ENCODE data around the gene CLRN2. TPM values are rescaled to one million over a fixed set of nuclear protein-coding genes. Genes with fewer than 3 reads are reported as not detected.
"Not testable (repeated sequence)": the region's sequence is repeated elsewhere in the genome, so short reads cannot be mapped to it uniquely, and the experiment has no call there.

CLRN2 gene
- total RNA-seq, 1 donor from 2014 or later, result not detected

DNA sequence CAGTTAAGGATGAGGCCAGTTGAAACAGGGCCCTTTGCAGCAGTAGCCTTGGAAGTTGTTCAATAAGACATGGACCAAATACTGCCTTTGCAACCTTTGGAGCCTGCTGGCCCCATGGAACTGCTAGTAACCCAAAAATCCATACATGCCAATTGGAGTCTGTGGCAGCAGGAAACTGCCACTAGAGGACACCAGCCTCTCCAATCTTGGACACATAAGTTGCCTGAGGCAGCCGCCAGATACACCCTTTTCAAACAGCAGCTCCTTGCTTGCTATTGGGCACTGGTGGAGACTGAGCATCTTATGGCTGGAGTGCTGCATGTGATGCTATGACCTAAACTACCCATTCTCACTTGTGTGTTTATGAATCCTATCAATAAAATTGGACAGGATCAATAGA is 47.2 kb downstream of the CLRN2 start:
- TF ChIP-seq, protein P1, sequence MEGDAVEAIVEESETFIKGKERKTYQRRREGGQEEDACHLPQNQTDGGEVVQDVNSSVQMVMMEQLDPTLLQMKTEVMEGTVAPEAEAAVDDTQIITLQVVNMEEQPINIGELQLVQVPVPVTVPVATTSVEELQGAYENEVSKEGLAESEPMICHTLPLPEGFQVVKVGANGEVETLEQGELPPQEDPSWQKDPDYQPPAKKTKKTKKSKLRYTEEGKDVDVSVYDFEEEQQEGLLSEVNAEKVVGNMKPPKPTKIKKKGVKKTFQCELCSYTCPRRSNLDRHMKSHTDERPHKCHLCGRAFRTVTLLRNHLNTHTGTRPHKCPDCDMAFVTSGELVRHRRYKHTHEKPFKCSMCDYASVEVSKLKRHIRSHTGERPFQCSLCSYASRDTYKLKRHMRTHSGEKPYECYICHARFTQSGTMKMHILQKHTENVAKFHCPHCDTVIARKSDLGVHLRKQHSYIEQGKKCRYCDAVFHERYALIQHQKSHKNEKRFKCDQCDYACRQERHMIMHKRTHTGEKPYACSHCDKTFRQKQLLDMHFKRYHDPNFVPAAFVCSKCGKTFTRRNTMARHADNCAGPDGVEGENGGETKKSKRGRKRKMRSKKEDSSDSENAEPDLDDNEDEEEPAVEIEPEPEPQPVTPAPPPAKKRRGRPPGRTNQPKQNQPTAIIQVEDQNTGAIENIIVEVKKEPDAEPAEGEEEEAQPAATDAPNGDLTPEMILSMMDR (IDR thresholded peaks at IDR 0.05), result no peak
- Histone ChIP-seq H3K9me3 (no peaks in the 10 kb centered on the region), H3K27me3 (no peaks in the 10 kb centered on the region), H3K4me1 (no peaks in the 10 kb centered on the region), H3K4me3 (no peak overlapping the region), H3K27ac (no peak overlapping the region), H3K36me3 (no peaks in the 10 kb centered on the region)
- intact Hi-C loops (cut with DNase I), result no loop called here
- no peak for DNase-seq (ENCODE audit: low spot score in 2 of 2)

DNA sequence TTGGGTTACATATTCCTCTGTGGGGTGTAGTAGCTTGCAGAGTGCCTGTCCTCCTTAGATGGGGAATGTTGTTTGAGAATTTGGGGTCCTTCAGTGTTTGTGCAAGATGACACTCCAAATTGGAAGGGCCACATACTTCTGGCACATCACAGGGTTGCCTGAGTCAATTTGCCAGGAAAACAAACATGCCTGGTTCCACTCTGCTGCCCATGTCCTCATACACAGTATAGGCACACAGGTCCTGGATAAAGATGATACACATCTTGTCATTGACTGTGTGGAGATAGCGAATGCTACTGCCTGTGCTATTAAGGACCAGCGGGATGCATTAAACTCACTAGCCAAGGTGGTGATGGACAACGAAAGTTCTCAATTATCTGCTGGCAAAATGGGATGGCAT is 50.9 kb downstream of the CLRN2 start:
- Histone ChIP-seq H3K27me3 (no peaks in the 10 kb centered on the region), H3K9me3 (no peaks in the 10 kb centered on the region), H3K27ac (no peak overlapping the region), H3K36me3 (no peaks in the 10 kb centered on the region), H3K4me1 (no peaks in the 10 kb centered on the region), H3K4me3 (no peak overlapping the region)
- no peak for DNase-seq (ENCODE audit: low spot score in 2 of 2)
- TF ChIP-seq, protein P1 (IDR thresholded peaks at IDR 0.05), result no peak
- intact Hi-C loops (cut with DNase I), result no loop called here

DNA sequence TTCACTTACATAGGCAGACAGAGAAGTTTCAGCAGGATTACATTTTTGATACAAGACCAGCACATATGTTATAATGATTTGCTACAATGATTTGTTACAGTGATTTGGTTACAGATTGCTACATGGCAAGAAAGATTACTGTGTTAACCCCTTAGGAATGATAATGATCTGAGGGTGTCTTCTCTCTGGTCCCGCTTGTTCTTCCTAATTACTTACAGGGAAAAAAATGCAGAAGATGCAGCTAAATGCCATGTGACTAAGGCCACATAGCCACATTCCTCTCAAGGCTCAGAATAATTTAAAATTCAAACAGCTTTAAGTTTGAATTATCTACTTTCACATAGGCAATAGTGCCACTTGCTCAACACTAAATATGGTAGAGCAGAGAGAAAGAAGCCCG is 52.3 kb downstream of the CLRN2 start:
- no peak overlapping the region for H3K27ac ChIP-seq
- DNase-seq (ENCODE audit: low spot score in 2 of 2), result no peak
- no peaks in the 10 kb centered on the region for H3K4me1 ChIP-seq
- no peaks in the 10 kb centered on the region for H3K9me3 ChIP-seq
- H3K4me3 ChIP-seq, result no peak overlapping the region
- intact Hi-C loops (cut with DNase I), result no loop called here
- TF ChIP-seq, protein P1 (IDR thresholded peaks at IDR 0.05), result no peak
- no peaks in the 10 kb centered on the region for H3K36me3 ChIP-seq
- no peaks in the 10 kb centered on the region for H3K27me3 ChIP-seq

DNA sequence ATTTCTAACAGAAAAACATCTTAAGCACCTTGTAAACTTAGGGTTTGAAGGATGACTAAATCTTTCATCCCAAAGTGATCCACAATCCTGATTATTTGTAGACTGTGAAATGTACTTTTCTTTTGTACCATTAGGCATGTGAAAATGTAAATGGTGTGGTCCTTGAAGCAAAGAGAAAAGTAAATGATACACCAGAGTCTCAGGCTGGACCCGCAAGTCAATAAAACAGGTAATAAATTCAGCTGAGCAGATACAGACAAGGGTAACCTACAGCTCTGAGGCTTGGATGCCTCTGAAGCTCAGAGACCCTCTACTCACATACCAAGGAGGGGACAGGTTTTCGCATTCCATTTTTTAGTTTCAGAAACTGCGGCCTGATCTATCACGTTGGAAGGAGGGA is 59.2 kb downstream of the CLRN2 start:
- no peaks in the 10 kb centered on the region for H3K36me3 ChIP-seq
- no peak overlapping the region for H3K4me3 ChIP-seq
- no peaks in the 10 kb centered on the region for H3K9me3 ChIP-seq
- TF ChIP-seq, protein P1 (IDR thresholded peaks at IDR 0.05), result no peak
- no peak overlapping the region for H3K27ac ChIP-seq
- no peaks in the 10 kb centered on the region for H3K27me3 ChIP-seq
- intact Hi-C loops (cut with DNase I), result no loop called here
- peaks cover 6 to 17% of the 10 kb centered on the region in 2 donors for H3K4me1 ChIP-seq
- DNase-seq (ENCODE audit: low spot score in 2 of 2), result no peak

DNA sequence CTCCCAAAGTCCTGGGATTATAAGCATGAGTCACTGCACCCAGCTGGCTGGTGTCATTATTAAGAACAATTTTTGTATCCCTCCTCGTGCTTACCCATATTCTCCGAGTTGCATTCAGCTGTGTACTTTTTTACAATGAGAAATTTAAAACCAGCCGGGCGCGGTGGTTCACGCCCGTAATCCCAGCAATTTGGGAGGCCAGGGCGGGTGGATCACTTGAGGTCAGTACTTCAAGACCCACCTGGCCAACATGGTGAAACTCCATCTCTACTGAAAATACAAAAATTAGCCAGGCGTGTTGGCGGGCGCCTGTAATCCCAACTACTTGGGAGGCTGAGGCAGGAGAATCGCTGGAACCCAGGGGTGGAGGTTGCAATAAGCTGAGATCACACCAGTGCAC is 60.2 kb downstream of the CLRN2 start:
- H3K27me3 ChIP-seq; intact Hi-C loops (cut with DNase I); H3K9me3 ChIP-seq; H3K4me3 ChIP-seq; H3K36me3 ChIP-seq; DNase-seq (ENCODE audit: low spot score in 2 of 2); H3K27ac ChIP-seq: not testable (repeated sequence)
- H3K4me1 ChIP-seq, result peaks cover 7 to 17% of the 10 kb centered on the region in 2 donors

Other genes with a start within 250 kb of the CLRN2 start
- 32.7 TPM for gene QDPR, start 3.1 kb upstream of the CLRN2 start, total RNA-seq
- gene LAP3, start 62.0 kb downstream of the CLRN2 start, total RNA-seq, result 60.3 TPM
- gene MED28, start 99.5 kb downstream of the CLRN2 start, total RNA-seq, result 6.2 TPM